Measurements from ENCODE around the gene ZCCHC4.

Gene ZCCHC4

GRCh38 chr4:25312496-25313200 lies at the start of gene ZCCHC4:
TSS of gene ZCCHC4 (plus strand) at chr4:25312774. CDS start at chr4:25312810, 36 bp downstream.
- H3K4me3 ChIP-seq (ENCODE audit: low read depth, low read length): peak within 1 kb of the TSS; percentile 73
- peak; percentile 95 for DNase-seq (ENCODE audit: low read depth, low spot score)
- in situ Hi-C loops (cut with HindIII; ENCODE audit: low sequenced_read_pairs): no loop called here
- TF ChIP-seq, protein P1, sequence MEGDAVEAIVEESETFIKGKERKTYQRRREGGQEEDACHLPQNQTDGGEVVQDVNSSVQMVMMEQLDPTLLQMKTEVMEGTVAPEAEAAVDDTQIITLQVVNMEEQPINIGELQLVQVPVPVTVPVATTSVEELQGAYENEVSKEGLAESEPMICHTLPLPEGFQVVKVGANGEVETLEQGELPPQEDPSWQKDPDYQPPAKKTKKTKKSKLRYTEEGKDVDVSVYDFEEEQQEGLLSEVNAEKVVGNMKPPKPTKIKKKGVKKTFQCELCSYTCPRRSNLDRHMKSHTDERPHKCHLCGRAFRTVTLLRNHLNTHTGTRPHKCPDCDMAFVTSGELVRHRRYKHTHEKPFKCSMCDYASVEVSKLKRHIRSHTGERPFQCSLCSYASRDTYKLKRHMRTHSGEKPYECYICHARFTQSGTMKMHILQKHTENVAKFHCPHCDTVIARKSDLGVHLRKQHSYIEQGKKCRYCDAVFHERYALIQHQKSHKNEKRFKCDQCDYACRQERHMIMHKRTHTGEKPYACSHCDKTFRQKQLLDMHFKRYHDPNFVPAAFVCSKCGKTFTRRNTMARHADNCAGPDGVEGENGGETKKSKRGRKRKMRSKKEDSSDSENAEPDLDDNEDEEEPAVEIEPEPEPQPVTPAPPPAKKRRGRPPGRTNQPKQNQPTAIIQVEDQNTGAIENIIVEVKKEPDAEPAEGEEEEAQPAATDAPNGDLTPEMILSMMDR (IDR thresholded peaks at IDR 0.05; ENCODE audit: low read depth, low read length): peak; percentile 97

- TF ChIP-seq, protein P1 (IDR thresholded peaks at IDR 0.05; ENCODE audit: low read depth, low read length): no peak
- DNase-seq (ENCODE audit: low read depth, low spot score): no peak
- no peak overlapping the region for H3K4me3 ChIP-seq (ENCODE audit: low read depth, low read length)
- in situ Hi-C loops (cut with HindIII; ENCODE audit: low sequenced_read_pairs): no loop called here
Measured at GRCh38 chr4:25271866-25272265, 40.7 kb upstream of the ZCCHC4 start.

DNA sequence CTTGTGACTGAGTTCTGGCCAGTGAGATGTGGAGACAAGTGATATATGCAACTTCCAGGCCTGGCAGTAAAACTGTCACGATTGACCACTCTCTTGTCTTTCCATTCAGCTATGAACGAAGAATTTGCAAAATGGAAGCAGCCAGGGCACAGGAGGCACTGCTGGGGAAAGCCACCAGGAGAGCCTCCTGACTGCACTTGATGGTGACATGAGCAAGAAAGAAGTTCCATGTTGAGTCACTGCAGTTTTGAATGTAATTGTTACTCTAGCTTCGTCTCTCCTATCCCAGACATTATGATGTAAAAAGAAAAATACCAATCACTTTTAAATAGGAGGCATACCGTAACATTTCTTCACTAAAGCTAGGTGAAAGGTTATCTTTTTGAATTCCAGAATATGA lies 32.4 kb upstream of the ZCCHC4 start:
- in situ Hi-C loops (cut with HindIII; ENCODE audit: low sequenced_read_pairs): no loop called here
- no peak for DNase-seq (ENCODE audit: low read depth, low spot score)
- H3K4me3 ChIP-seq (ENCODE audit: low read depth, low read length): no peak overlapping the region
- TF ChIP-seq, protein P1 (IDR thresholded peaks at IDR 0.05; ENCODE audit: low read depth, low read length): no peak

DNA sequence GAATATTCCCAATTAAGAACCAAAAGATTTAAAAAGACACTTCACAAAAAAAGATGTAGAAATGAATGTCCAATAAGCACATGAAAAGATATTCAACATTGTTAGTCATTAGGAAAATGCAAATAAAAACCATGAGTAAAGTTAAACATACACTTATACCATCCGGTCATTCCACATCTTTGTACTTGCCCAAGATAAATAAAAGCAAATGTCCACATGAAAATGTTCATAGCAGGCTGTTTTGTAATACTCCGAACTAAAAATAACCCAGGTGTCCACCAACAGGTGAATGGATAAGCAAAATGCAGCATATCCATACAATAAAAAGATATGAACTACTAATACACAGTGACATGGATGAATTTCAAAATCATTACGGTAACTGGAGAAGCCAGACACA lies 28.6 kb upstream of the ZCCHC4 start:
- in situ Hi-C loops (cut with HindIII; ENCODE audit: low sequenced_read_pairs): no loop called here
- DNase-seq (ENCODE audit: low read depth, low spot score): no peak
- TF ChIP-seq, protein P1 (IDR thresholded peaks at IDR 0.05; ENCODE audit: low read depth, low read length): no peak
- H3K4me3 ChIP-seq (ENCODE audit: low read depth, low read length): no peak overlapping the region

DNA sequence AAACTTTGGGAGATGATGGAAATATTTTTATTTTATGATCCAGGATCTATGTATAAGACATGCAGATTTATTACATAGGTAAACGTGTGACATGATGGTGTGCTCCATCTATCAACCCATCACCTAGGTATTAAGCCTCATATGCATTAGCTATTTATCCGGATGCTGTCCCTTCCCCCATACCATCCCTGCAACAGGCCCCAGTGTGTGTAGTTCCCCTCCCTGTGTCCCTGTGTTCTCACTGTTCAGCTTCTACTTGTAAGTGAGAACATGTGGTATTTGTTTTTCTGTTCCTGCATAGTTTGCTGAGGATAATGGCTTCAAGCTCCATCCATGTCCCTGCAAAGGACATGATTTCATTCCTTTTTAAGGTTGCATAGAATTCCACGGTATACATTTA lies 28.1 kb upstream of the ZCCHC4 start:
- in situ Hi-C loops (cut with HindIII; ENCODE audit: low sequenced_read_pairs): no loop called here
- TF ChIP-seq, protein P1 (IDR thresholded peaks at IDR 0.05; ENCODE audit: low read depth, low read length): no peak

GRCh38 chr4:25290490-25291067 lies 22.0 kb upstream of the ZCCHC4 start:
- in situ Hi-C loops (cut with HindIII; ENCODE audit: low sequenced_read_pairs): no loop called here
- no peak overlapping the region for H3K4me3 ChIP-seq (ENCODE audit: low read depth, low read length)
- TF ChIP-seq, protein P1 (IDR thresholded peaks at IDR 0.05; ENCODE audit: low read depth, low read length): no peak
- DNase-seq (ENCODE audit: low read depth, low spot score): no peak

More for the DNA sequence above, 28.1 kb upstream of the ZCCHC4 start:
- DNase-seq (ENCODE audit: low read depth, low spot score): no peak
- H3K4me3 ChIP-seq (ENCODE audit: low read depth, low read length): no peak overlapping the region
